ENCODE data around the gene CCNQ. TPM values are rescaled to one million over a fixed set of nuclear protein-coding genes. Genes with fewer than 3 reads are reported as not detected.

Gene CCNQ
- total RNA-seq, 1 donor from 2014 or later: 23.6 TPM

- Mint-ChIP-seq H3K36me3 (ENCODE audit: low read depth) (no peaks in the 10 kb centered on the region), H3K27ac (no peak overlapping the region), H3K9me3 (no peaks in the 10 kb centered on the region), H3K4me1 (ENCODE audit: low read depth) (peaks cover 5% of the 10 kb centered on the region), H3K27me3 (ENCODE audit: low read depth) (no peaks in the 10 kb centered on the region), H3K4me3 (ENCODE audit: low read depth) (no peak overlapping the region)
- no peak for DNase-seq (ENCODE audit: low spot score)
- intact Hi-C loops (cut with micrococcal nuclease): no loop called here
These were observed 20.6 kb downstream of the CCNQ start for GRCh38 chrX:153578200-153578835.

DNA sequence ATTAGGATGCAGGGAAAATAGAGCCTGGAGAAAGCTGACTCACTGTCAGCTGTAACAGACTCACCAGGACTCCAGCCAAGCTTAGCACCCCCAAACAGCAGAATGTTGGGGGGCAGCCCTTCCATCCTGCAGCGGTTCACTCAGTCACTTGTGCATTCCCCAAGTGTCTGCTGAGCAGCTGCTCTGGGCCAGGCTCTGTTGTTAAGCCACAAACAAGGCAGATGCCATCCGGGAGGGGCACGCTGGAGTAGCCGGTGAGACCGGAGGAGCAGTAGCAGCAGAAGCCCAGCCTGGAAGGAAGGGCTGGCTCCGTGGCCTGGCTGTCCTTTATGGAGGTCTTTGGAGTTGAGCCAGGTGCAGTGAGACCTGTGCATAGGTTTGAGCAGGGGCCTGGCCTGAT lies 22.0 kb downstream of the CCNQ start:
- no peaks in the 10 kb centered on the region for H3K27me3 Mint-ChIP-seq (ENCODE audit: low read depth)
- no peak for DNase-seq (ENCODE audit: low spot score)
- H3K27ac Mint-ChIP-seq: no peak overlapping the region
- no peaks in the 10 kb centered on the region for H3K36me3 Mint-ChIP-seq (ENCODE audit: low read depth)
- no peak overlapping the region for H3K4me3 Mint-ChIP-seq (ENCODE audit: low read depth)
- H3K9me3 Mint-ChIP-seq: no peaks in the 10 kb centered on the region
- H3K4me1 Mint-ChIP-seq (ENCODE audit: low read depth): no peaks in the 10 kb centered on the region
- intact Hi-C loops (cut with micrococcal nuclease): no loop called here

DNA sequence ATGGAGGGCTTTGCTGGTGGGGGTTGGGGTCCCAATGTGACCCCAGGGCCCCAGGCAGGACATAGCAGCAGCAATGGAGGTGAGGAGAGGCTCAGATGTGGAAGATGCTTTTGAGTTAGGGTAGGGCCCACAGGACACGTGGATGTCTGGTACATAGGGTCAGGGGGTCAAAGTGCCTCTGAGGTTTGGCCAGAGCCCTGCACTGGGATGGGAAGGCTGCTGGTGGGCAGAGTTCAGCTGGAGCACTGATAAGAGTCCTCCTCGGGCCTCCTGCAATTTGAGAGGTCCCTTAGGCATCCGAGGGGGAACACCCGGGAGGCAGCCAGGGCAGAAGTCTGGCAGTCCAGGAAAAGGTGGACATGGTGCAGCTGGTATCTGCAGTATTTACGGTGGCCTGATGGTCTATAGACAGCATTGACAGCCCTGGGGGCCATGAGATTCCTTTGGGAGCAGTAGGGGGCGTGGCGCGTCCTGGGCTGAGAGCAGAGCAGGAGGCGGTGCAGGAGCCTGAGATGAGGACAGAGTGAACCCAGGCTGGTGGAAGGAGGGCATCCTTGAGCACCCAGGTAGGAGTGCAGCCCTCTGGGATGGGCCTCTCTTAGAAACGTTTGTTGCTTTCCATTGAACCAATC lies 22.6 kb downstream of the CCNQ start:
- Mint-ChIP-seq H3K27ac (no peak overlapping the region), H3K4me1 (ENCODE audit: low read depth) (peaks cover 1% of the 10 kb centered on the region), H3K9me3 (no peaks in the 10 kb centered on the region), H3K36me3 (ENCODE audit: low read depth) (no peaks in the 10 kb centered on the region), H3K4me3 (ENCODE audit: low read depth) (no peak overlapping the region), H3K27me3 (ENCODE audit: low read depth) (no peaks in the 10 kb centered on the region)
- intact Hi-C loops (cut with micrococcal nuclease): no loop called here
- DNase-seq (ENCODE audit: low spot score): no peak

DNA sequence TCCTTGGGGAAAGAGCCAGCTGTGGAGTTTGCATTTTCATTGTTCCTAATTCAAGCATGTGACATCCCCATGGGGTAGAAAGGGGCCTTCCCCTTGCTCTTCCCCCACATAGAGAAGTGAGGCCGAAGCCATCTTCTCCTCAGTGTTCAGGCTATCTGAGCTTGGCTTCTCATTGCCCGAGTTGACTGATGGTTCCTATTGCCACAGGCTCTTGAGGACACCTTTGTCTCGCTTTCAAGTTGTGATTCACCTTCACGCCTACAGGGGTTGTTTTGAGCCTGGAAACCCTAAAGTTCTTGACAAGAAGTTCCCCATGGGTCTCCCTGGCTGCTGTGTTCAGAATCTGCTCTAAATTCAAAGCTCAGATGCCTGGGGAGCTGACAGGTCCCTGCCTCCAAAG lies 25.0 kb downstream of the CCNQ start:
- no peaks in the 10 kb centered on the region for H3K9me3 Mint-ChIP-seq
- no peak overlapping the region for H3K4me3 Mint-ChIP-seq (ENCODE audit: low read depth)
- peaks cover 3% of the 10 kb centered on the region for H3K4me1 Mint-ChIP-seq (ENCODE audit: low read depth)
- no peaks in the 10 kb centered on the region for H3K36me3 Mint-ChIP-seq (ENCODE audit: low read depth)
- H3K27me3 Mint-ChIP-seq (ENCODE audit: low read depth): no peaks in the 10 kb centered on the region
- no peak for DNase-seq (ENCODE audit: low spot score)
- intact Hi-C loops (cut with micrococcal nuclease): no loop called here
- no peak overlapping the region for H3K27ac Mint-ChIP-seq

DNA sequence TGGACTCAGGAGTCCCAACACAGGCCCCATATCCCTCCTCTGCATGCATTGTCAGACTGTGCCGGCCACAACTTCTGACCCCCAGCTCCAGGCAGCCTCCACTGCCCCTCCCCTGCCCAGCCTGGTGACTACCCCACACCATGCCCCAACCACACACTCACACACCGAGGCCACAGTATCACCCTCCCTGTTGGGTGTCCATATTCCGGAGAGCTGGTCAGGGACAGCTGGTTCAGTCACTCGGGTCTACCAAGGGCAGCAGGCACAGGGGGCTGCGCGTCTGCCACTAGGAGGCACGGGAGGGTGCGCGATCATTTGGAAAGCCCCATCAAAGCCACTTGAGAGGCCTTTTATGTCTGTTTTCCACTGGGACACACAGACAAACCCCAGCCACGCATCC lies 26.3 kb downstream of the CCNQ start:
- no peak for DNase-seq (ENCODE audit: low spot score)
- H3K9me3 Mint-ChIP-seq: no peaks in the 10 kb centered on the region
- H3K36me3 Mint-ChIP-seq (ENCODE audit: low read depth): no peaks in the 10 kb centered on the region
- intact Hi-C loops (cut with micrococcal nuclease): no loop called here
- no peak overlapping the region for H3K4me3 Mint-ChIP-seq (ENCODE audit: low read depth)
- H3K27ac Mint-ChIP-seq: no peak overlapping the region
- H3K27me3 Mint-ChIP-seq (ENCODE audit: low read depth): no peaks in the 10 kb centered on the region
- peaks cover 3% of the 10 kb centered on the region for H3K4me1 Mint-ChIP-seq (ENCODE audit: low read depth)

DNA sequence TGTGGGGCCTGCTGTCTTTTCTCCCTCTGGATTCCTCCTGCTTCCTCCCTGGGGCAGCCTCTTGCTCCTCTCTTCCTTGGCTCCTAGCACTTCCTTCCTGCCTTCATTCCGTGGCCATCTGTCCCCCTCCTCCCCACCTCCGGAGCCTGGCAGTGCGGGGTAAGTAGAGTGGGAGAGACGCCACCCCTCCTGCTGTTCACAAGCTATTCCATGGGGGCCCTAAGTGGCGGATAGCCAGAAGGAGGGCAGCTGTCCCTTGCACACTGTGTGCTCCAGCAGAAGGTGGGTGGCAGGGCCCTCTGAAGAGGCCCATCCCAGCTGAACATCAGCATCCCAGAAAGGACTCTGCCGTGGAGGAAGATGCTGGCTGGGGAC lies 27.4 kb downstream of the CCNQ start:
- no peak for DNase-seq (ENCODE audit: low spot score)
- H3K27me3 Mint-ChIP-seq (ENCODE audit: low read depth): no peaks in the 10 kb centered on the region
- peaks cover 3% of the 10 kb centered on the region for H3K4me1 Mint-ChIP-seq (ENCODE audit: low read depth)
- H3K9me3 Mint-ChIP-seq: no peaks in the 10 kb centered on the region
- H3K27ac Mint-ChIP-seq: no peak overlapping the region
- H3K36me3 Mint-ChIP-seq (ENCODE audit: low read depth): no peaks in the 10 kb centered on the region
- intact Hi-C loops (cut with micrococcal nuclease): no loop called here
- no peak overlapping the region for H3K4me3 Mint-ChIP-seq (ENCODE audit: low read depth)

DNA sequence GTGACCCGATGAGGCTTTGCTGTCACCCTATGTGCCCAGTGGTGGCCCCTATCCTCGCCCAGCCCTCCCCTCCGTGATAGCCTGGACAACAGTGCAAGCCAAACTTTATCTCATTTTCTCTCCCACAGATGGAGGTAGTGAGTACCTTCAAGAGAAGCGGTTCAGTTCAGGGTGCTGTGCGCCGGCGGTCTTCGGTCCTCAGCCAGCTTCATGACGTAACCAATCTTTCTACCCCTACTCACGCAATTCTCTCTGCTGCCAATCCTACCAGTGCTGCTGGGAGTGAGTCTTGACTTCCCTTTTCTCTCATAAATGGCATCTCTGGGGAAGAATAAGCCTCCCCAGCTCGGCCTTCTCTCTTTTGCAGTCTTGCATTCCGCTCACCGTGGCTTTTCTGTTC lies 29.5 kb downstream of the CCNQ start:
- no peaks in the 10 kb centered on the region for H3K27me3 Mint-ChIP-seq (ENCODE audit: low read depth)
- intact Hi-C loops (cut with micrococcal nuclease): no loop called here

GRCh38 chrX:153568451-153569011 lies 30.4 kb downstream of the CCNQ start:
- H3K9me3 Mint-ChIP-seq: no peaks in the 10 kb centered on the region
- intact Hi-C loops (cut with micrococcal nuclease): no loop called here
- H3K27ac Mint-ChIP-seq: no peak overlapping the region
- H3K36me3 Mint-ChIP-seq (ENCODE audit: low read depth): no peaks in the 10 kb centered on the region
- no peaks in the 10 kb centered on the region for H3K27me3 Mint-ChIP-seq (ENCODE audit: low read depth)
- no peak for DNase-seq (ENCODE audit: low spot score)
- H3K4me3 Mint-ChIP-seq (ENCODE audit: low read depth): no peak overlapping the region
- peaks cover 3% of the 10 kb centered on the region for H3K4me1 Mint-ChIP-seq (ENCODE audit: low read depth)

More for the DNA sequence above, 29.5 kb downstream of the CCNQ start:
- DNase-seq (ENCODE audit: low spot score): no peak
- Mint-ChIP-seq H3K4me1 (ENCODE audit: low read depth) (peaks cover 3% of the 10 kb centered on the region), H3K36me3 (ENCODE audit: low read depth) (no peaks in the 10 kb centered on the region), H3K4me3 (ENCODE audit: low read depth) (no peak overlapping the region), H3K27ac (no peak overlapping the region), H3K9me3 (no peaks in the 10 kb centered on the region)

GRCh38 chrX:153565996-153566580 lies 32.9 kb downstream of the CCNQ start:
- H3K4me1 Mint-ChIP-seq (ENCODE audit: low read depth): no peaks in the 10 kb centered on the region
- intact Hi-C loops (cut with micrococcal nuclease): no loop called here
- H3K4me3 Mint-ChIP-seq (ENCODE audit: low read depth): no peak overlapping the region
- no peaks in the 10 kb centered on the region for H3K27me3 Mint-ChIP-seq (ENCODE audit: low read depth)
- no peak overlapping the region for H3K27ac Mint-ChIP-seq
- H3K36me3 Mint-ChIP-seq (ENCODE audit: low read depth): no peaks in the 10 kb centered on the region
- no peaks in the 10 kb centered on the region for H3K9me3 Mint-ChIP-seq
- DNase-seq (ENCODE audit: low spot score): no peak

- DNase-seq (ENCODE audit: low spot score): no peak
- H3K36me3 Mint-ChIP-seq (ENCODE audit: low read depth): no peaks in the 10 kb centered on the region
- intact Hi-C loops (cut with micrococcal nuclease): no loop called here
These were observed 34.8 kb downstream of the CCNQ start for GRCh38 chrX:153564047-153564606.

GRCh38 chrX:153562546-153562945 lies 36.4 kb downstream of the CCNQ start:
- Mint-ChIP-seq H3K36me3 (ENCODE audit: low read depth) (no peaks in the 10 kb centered on the region), H3K4me3 (ENCODE audit: low read depth) (no peak overlapping the region), H3K27me3 (ENCODE audit: low read depth) (no peaks in the 10 kb centered on the region), H3K27ac (no peak overlapping the region), H3K9me3 (no peaks in the 10 kb centered on the region), H3K4me1 (ENCODE audit: low read depth) (no peaks in the 10 kb centered on the region)
- DNase-seq (ENCODE audit: low spot score): no peak
- intact Hi-C loops (cut with micrococcal nuclease): no loop called here

More at GRCh38 chrX:153564047-153564606, 34.8 kb downstream of the CCNQ start:
- Mint-ChIP-seq H3K4me3 (ENCODE audit: low read depth) (no peak overlapping the region), H3K9me3 (no peaks in the 10 kb centered on the region), H3K27me3 (ENCODE audit: low read depth) (no peaks in the 10 kb centered on the region), H3K27ac (no peak overlapping the region), H3K4me1 (ENCODE audit: low read depth) (no peaks in the 10 kb centered on the region)

DNA sequence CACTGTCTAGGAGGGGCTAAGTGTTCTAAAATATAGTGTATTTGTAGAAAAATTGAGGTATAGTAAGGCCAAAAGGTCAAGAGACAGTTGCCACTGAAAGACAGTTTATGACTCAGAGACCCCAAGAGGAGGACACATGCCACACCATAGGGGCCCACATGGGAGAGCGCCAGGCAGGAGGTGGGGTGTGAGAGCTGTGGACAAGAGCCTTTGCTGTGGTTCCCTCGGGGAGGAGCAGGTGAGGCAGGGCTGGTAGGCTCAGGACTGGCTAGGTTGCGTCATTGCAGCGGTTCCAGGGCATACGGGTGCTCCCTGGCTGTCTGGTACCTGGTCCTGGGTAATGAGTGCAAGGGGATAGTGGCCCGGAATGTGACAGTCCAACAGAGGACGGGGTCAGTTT lies 37.6 kb downstream of the CCNQ start:
- Mint-ChIP-seq H3K27ac (no peak overlapping the region), H3K27me3 (ENCODE audit: low read depth) (no peaks in the 10 kb centered on the region), H3K36me3 (ENCODE audit: low read depth) (no peaks in the 10 kb centered on the region), H3K4me1 (ENCODE audit: low read depth) (no peaks in the 10 kb centered on the region), H3K9me3 (no peaks in the 10 kb centered on the region), H3K4me3 (ENCODE audit: low read depth) (no peak overlapping the region)
- intact Hi-C loops (cut with micrococcal nuclease): no loop called here
- no peak for DNase-seq (ENCODE audit: low spot score)

DNA sequence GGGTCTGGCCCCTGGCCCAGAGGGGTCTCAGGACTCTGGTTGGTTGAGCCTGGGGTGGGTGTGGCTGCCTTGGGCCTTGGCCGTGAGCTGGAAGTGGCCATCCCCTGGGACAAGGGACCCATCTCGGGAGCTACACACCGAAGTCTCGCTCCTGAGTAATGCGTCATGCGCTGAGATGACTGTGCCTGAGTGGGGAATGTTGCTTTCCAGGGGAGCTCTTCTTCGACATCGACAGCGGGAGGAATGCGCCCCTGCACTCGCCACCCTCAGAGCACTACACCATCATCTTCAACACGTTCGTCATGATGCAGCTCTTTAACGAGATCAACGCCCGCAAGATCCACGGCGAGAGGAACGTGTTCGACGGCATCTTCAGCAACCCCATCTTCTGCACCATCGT lies 38.5 kb downstream of the CCNQ start:
- Mint-ChIP-seq H3K27ac (no peak overlapping the region), H3K9me3 (no peaks in the 10 kb centered on the region), H3K27me3 (ENCODE audit: low read depth) (no peaks in the 10 kb centered on the region), H3K36me3 (ENCODE audit: low read depth) (no peaks in the 10 kb centered on the region), H3K4me3 (ENCODE audit: low read depth) (no peak overlapping the region), H3K4me1 (ENCODE audit: low read depth) (no peaks in the 10 kb centered on the region)
- DNase-seq (ENCODE audit: low spot score): no peak
- intact Hi-C loops (cut with micrococcal nuclease): no loop called here
